NB4 (cell line): ENCODE measurements around the gene HK3.

ENCODE experiments used
- DNase-seq: peaks from one replicate; pipeline ENCODE4 v3.0.0; 2010; ENCODE audit warnings: low read depth
- H3K4me3 ChIP-seq: one replicate; pipeline ENCODE4 v1.5.1; 2011; ENCODE audit warnings: mild to moderate bottlenecking, low read depth, low read length, moderate library complexity
- MYC ChIP-seq: IDR thresholded peaks from 2 replicates; pipeline ENCODE4 v1.6.1; 2011; ENCODE audit warnings: low read depth, low read length
- POLR2A ChIP-seq: IDR thresholded peaks from 2 replicates; pipeline ENCODE4 v1.6.1; 2011; ENCODE audit warnings: mild to moderate bottlenecking; ENCODE audit not compliant: insufficient read length; ENCODE audit errors: extremely low read depth
- TF ChIP-seq, protein P1 (sequence below): IDR thresholded peaks from 2 replicates; pipeline ENCODE4 v1.6.1; 2011; ENCODE audit warnings: low read depth, low read length
- TF ChIP-seq, protein P2 (sequence below): IDR thresholded peaks from one replicate; pipeline ENCODE4 v1.5.1; 2012; ENCODE audit warnings: low read depth, low read length

Gene HK3

DNA sequence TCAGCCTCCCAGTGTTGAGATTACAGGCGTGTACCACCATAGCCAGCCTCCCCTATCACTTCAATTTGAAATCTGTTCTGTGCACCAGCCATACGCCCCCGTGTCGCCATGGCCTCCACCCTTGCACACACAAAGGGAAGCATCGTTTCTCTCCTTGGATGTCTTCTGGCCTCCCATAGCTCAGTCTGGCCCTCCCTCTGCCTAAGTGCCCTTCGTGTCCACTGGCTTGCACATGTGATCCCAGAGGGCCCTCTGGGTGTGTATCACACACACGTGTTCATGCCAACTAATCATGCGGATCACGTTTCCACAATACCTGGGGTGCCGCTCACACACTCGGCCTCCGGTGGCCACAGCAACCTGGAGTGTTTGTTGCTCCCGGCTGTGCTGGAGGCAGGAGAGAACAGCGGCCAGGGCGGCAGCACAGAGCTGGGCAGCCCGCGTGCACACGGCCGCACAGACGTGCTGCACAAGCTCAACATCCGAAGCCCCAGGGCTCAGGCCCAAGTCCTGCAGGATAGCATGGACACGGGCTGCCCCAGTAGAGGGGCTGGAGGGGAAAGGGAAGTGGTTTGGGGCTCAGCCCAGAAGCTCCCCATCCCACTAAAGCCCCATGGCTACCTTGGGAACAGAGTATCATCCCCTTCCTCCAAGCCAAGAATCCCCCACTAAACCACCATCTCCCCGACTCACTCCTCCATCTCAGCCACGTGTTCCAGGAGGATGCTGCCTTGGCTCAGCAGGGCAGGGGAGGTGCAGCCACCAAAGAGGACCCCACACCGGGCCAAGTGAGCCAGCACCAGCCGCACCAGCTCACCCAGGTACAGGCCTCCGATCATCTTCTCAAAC is 10.9 kb downstream of the HK3 start:
- TF ChIP-seq MYC: no peak
- TF ChIP-seq, protein P1, sequence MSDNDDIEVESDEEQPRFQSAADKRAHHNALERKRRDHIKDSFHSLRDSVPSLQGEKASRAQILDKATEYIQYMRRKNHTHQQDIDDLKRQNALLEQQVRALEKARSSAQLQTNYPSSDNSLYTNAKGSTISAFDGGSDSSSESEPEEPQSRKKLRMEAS: no peak
- no peak for TF ChIP-seq POLR2A
- TF ChIP-seq, protein P2, sequence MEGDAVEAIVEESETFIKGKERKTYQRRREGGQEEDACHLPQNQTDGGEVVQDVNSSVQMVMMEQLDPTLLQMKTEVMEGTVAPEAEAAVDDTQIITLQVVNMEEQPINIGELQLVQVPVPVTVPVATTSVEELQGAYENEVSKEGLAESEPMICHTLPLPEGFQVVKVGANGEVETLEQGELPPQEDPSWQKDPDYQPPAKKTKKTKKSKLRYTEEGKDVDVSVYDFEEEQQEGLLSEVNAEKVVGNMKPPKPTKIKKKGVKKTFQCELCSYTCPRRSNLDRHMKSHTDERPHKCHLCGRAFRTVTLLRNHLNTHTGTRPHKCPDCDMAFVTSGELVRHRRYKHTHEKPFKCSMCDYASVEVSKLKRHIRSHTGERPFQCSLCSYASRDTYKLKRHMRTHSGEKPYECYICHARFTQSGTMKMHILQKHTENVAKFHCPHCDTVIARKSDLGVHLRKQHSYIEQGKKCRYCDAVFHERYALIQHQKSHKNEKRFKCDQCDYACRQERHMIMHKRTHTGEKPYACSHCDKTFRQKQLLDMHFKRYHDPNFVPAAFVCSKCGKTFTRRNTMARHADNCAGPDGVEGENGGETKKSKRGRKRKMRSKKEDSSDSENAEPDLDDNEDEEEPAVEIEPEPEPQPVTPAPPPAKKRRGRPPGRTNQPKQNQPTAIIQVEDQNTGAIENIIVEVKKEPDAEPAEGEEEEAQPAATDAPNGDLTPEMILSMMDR: no peak
- H3K4me3 ChIP-seq: no peak overlapping the region
- no peak for DNase-seq

- H3K4me3 ChIP-seq: no peak overlapping the region
- no peak for DNase-seq
- TF ChIP-seq, protein P2: no peak
- TF ChIP-seq, protein P1: no peak
- TF ChIP-seq POLR2A: no peak
- no peak for TF ChIP-seq MYC
These were observed 11.8 kb downstream of the HK3 start for GRCh38 chr5:176887252-176887849.

DNA sequence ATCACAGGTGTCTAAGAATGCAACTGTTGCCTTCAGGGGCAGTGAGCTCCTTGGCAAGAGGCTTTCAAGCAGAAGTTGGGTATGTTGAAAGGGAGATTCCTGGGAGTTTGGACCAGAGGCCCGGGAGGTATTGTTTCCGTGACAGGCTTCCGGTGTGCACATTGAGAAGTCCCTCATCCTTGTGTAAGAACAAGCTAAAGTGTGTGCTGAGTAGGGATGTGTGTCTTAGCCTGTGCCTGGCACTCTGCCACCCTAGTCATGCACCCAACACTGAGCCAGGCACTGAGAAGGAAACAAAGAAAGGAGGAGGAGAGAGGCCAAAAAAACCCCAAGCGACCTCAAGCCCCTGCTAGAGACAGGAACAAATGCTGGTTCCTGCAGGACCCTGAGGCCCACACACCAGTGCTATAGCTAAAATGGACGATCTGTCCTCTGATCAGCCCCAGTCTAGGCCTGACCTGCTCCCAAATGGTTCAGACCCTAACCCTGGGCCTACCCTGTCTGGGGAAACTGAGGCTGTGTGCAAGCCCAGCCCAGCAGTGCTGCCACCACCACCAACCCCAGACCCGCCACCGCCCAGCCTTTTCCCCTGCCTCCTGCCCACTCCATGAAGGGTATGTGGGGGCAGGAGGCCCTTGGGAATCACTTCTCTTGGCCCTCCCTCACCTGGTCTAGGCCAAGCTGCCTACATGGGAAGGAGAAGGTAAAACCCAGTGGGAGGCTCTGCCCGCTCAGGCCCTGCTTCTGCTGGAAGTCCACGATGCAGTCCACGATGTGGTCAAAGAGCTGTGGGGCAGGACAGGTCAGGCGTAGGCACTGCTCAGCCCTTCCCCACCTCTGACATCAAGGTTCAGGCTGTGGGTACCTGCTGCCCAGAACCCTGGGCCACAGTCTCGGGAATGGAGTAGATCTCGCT is 12.6 kb downstream of the HK3 start:
- no peak for DNase-seq
- TF ChIP-seq, protein P1: no peak
- TF ChIP-seq POLR2A (no peak), MYC (no peak)
- TF ChIP-seq, protein P2: no peak
- H3K4me3 ChIP-seq: no peak overlapping the region

DNA sequence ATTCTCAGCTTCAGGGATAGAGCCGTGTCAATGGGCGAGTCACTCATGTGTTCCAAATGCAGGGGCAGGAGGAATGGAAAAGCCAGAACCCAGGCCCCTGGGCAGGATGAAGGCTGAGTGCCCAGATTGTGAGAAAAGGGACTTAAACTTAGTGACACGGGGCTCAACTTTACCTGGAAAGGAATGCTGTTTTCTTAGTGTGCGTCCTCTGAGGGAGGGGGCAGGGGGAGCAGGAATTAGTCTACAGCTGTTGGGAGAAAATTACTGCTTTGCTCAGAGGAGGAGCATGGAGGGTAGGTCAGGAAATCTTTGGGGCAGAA is 14.6 kb downstream of the HK3 start:
- no peak for DNase-seq
- TF ChIP-seq, protein P2: no peak
- TF ChIP-seq MYC (no peak), POLR2A (no peak)
- TF ChIP-seq, protein P1: no peak
- no peak overlapping the region for H3K4me3 ChIP-seq

- no peak for DNase-seq
- H3K4me3 ChIP-seq: no peak overlapping the region
- TF ChIP-seq MYC (no peak), POLR2A (no peak)
- TF ChIP-seq, protein P1: no peak
- TF ChIP-seq, protein P2: no peak
These were observed 15.2 kb downstream of the HK3 start for GRCh38 chr5:176883700-176884570.
